ENCODE measurements around the gene WNT7A. TPM values are rescaled to one million over a fixed set of nuclear protein-coding genes. Genes with fewer than 3 reads are reported as not detected.

Gene WNT7A
- total RNA-seq, 6 donors from 2014 or later, result 1.0 to 12.2 (median 6.8) TPM

- no peak for TF ChIP-seq EP300 (IDR thresholded peaks at IDR 0.05)
- TF ChIP-seq POLR2A (IDR thresholded peaks at IDR 0.05), result no peak
- no peak for TF ChIP-seq CTCF (IDR thresholded peaks at IDR 0.05)
- TF ChIP-seq POLR2AphosphoS5 (IDR thresholded peaks at IDR 0.05), result no peak
- no peak overlapping the region for H3K4me3 ChIP-seq
- 93 to 94% methylated on average over 2 of the region's 2 CpGs for WGBS, 2 donors
- peaks cover 0 to under 1% (median 0%) of the 10 kb centered on the region in 4 donors for H3K27me3 ChIP-seq
- DNase-seq (no peak), ATAC-seq (ENCODE audit: low FRiP score in 2 of 2) (no peak)
- H3K4me1 ChIP-seq, result no peaks in the 10 kb centered on the region
- H3K36me3 ChIP-seq, result no peaks in the 10 kb centered on the region
- no peak overlapping the region for H3K27ac ChIP-seq
- H3K9me3 ChIP-seq, result peaks cover 0 to 7% (median 6%) of the 10 kb centered on the region in 4 donors
Measured at GRCh38 chr3:13870902-13871301, 9.0 kb downstream of the WNT7A start.

- Histone ChIP-seq H3K9me3 (peaks cover 0 to 7% (median 6%) of the 10 kb centered on the region in 4 donors), H3K36me3 (no peaks in the 10 kb centered on the region), H3K4me1 (no peaks in the 10 kb centered on the region), H3K27ac (no peak overlapping the region), H3K4me3 (no peak overlapping the region), H3K27me3 (no peaks in the 10 kb centered on the region)
- TF ChIP-seq POLR2A (IDR thresholded peaks at IDR 0.05) (no peak), POLR2AphosphoS5 (IDR thresholded peaks at IDR 0.05) (no peak), CTCF (IDR thresholded peaks at IDR 0.05) (no peak), EP300 (IDR thresholded peaks at IDR 0.05) (no peak)
- DNase-seq, result no peak
- ATAC-seq (ENCODE audit: low FRiP score in 2 of 2), result no peak
- WGBS, 2 donors, result 85 to 93% methylated on average over 3 to 4 of the region's 4 CpGs
Measured at GRCh38 chr3:13869761-13870343, 10.0 kb downstream of the WNT7A start.

- H3K36me3 ChIP-seq, result no peaks in the 10 kb centered on the region
Measured at GRCh38 chr3:13868844-13869724, 10.8 kb downstream of the WNT7A start.

GRCh38 chr3:13867732-13868131 lies 12.1 kb downstream of the WNT7A start:
- Histone ChIP-seq H3K9me3 (peaks cover 0 to 7% (median 6%) of the 10 kb centered on the region in 4 donors), H3K4me1 (no peaks in the 10 kb centered on the region), H3K36me3 (no peaks in the 10 kb centered on the region), H3K27ac (no peak overlapping the region), H3K4me3 (no peak overlapping the region), H3K27me3 (no peaks in the 10 kb centered on the region)
- 68 to 75% methylated on average over 3 of the region's 3 CpGs for WGBS, 2 donors
- ATAC-seq (ENCODE audit: low FRiP score in 2 of 2), result no peak
- TF ChIP-seq POLR2A (IDR thresholded peaks at IDR 0.05) (no peak), POLR2AphosphoS5 (IDR thresholded peaks at IDR 0.05) (no peak), EP300 (IDR thresholded peaks at IDR 0.05) (no peak), CTCF (IDR thresholded peaks at IDR 0.05) (no peak)
- no peak for DNase-seq

More at GRCh38 chr3:13868844-13869724, 10.8 kb downstream of the WNT7A start:
- no peak for DNase-seq
- TF ChIP-seq EP300 (IDR thresholded peaks at IDR 0.05) (no peak), CTCF (IDR thresholded peaks at IDR 0.05) (no peak), POLR2AphosphoS5 (IDR thresholded peaks at IDR 0.05) (no peak), POLR2A (IDR thresholded peaks at IDR 0.05) (no peak)
- peaks cover 0 to 7% (median 6%) of the 10 kb centered on the region in 4 donors for H3K9me3 ChIP-seq
- no peak for ATAC-seq (ENCODE audit: low FRiP score in 2 of 2)
- no peak overlapping the region for H3K27ac ChIP-seq
- no peak overlapping the region for H3K4me3 ChIP-seq
- H3K4me1 ChIP-seq, result no peaks in the 10 kb centered on the region
- WGBS, 2 donors, result 42 to 56% methylated on average over 2 of the region's 2 CpGs
- H3K27me3 ChIP-seq, result no peaks in the 10 kb centered on the region

All from upper lobe of left lung (tissue), 6 donors.